Ecto neural progenitor cell (in vitro differentiated cells): ENCODE measurements around the gene NR1I3.
"Not testable (repeated sequence)": the region's sequence is repeated elsewhere in the genome, so short reads cannot be mapped to it uniquely, and the experiment has no call there.

Experiments
- DNase-seq: peaks from one replicate; pipeline ENCODE4 v3.0.0-alpha.2; 2018; ENCODE audit warnings: low spot score

NR1I3 gene

DNA sequence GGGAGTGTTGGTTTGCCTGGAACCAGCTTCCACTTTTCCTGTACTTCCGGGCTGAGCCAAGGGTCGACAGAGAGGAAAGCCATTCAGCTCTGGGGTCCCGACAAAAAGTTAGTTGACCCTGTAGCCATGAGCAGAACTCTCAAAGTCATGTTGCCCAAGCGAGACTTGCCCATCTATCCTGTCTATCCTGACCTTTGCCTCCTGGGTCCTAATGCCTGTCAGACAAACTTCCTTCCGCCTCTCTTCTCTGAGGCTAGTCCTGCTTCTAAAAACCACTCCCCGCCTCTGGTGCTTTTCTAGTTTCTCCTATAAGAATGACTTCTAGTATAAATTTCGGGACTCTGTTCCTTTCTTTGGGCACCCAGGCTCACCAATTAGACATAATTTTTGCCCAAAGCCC, 12.8 kb upstream of the NR1I3 start:
- no peak for DNase-seq

DNA sequence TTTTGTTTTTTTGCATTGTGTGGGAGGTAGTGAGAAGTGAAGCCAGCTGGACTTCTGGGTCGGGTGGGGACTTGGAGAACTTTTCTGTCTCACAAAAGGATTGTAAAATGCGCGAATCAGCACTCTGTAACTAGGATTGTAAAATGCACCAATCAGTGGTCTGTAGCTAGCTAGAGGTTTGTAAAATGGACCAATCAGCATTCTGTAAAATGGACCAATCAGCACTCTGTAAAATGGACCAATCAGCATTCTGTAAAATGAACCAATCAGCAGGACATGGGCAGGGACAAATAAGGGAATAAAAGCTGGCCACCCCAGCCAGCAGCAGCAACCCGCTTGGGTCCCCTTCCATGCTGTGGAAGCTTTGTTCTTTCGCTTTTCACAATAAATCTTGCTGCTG, 12.1 kb upstream of the NR1I3 start:
- DNase-seq: not testable (repeated sequence)

DNA sequence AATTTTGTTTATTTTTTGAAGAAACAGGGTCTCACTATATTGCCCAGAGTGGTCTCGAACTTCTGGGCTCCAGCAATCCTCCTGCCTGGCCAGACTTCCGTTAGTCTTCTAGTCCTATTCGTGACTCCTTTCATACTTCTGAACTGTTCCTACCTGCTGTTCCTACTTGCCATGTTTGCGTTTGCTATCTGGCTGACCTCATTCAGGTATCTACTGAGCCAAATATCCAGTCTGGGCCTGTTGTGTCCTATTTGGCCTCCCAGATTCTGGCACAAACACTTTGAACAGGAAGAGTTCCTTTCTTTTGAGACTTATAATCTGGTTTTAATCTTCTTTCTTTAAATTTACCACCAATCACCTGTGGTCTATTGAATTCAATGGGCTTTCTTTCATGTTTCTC, 6.9 kb upstream of the NR1I3 start:
- no peak for DNase-seq

DNA sequence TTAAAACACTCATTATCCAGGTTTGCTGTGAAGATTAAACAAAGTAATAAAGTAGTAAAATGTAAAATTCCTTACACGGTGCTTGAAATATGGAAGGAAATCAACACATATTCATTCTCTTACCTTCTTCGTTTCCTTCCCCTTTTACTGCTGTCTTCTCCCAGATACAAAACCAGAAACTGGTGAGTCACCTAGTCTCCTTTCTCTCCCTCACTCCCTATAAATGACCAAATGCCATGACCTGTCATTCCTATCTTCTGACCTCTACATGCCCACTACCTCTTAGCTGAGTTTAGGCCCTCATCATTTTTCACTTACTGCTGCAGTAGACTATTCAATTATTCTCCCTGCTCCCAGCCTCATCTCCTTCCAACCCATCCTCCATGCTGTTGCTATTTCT, 4.3 kb upstream of the NR1I3 start:
- no peak for DNase-seq

DNA sequence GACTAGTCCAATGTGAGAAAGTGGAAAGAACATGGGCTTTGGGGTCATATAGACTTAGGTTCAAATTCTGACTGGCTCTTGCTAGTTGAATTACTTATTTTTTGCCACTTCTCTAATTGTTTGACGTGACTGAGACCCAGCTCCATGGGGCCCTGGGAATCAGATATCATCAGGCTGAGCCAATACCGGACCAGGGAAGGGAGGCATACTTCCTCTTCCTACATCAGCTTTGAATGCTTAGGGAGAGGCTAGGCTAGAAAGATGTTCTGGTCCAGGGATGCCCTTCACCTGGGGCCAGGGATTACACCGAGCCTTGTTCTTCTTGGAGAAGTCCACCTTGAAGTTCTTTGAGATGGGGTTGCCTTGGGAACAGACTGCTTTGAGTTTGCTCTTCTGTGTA, 3.7 kb upstream of the NR1I3 start:
- no peak for DNase-seq

DNA sequence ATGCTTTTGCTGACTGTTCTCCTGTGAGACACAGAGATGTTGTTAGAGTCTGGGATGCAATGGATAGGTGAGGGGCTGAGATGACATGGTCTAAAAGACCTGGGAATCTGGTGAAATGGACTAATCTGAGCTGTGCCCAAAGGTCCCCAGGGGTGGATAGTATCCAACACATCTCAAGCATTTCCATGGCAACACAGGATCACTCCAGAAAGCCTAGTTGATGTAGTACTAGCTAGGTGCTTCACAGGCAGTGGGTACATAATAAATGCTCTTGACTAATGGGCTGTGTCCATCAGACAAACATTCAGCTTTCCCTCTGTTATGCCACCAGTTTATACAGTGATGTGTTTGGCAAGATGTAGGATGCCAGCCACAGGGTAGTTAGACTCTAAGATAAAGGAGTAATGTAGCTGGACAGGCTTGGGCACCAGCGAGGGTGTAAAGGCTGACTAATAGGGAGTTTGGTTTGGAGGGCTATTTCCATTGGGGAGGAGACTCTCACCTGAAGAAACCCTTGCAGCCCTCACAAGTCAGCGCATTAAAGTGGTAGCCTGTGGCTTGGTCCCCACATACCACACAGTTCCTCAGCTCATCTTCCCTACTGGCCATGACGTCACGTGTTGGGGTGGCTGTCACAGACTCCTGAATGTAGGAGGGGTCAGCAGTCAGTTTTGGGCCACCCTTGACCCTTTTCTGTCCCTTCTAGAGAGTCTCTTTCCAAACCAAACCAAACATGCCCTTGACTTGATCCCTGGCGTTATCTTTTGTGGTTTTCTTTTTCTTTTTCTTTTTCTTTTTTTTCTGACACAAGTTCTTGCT, 1.8 kb downstream of the NR1I3 start:
- DNase-seq: no peak

DNA sequence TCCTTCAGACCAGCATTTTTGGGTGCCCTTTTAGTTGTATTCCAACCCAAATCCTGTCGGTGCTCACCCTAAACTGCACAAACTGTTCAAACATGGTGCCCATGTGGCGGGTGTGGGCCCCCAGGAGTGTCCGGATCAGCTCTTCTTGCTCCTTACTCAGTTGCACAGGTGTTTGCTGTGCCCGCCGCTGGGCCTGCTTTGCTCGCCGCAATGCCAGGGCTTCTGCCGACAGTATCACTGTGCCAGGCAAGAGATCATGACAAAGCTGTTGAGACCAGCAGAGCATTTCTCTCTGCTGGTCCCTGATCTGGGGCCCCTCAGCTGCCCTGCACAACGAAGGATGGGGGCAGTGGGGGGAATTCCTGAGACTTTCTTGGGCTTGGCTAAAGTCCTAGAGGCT, 4.9 kb downstream of the NR1I3 start:
- no peak for DNase-seq

DNA sequence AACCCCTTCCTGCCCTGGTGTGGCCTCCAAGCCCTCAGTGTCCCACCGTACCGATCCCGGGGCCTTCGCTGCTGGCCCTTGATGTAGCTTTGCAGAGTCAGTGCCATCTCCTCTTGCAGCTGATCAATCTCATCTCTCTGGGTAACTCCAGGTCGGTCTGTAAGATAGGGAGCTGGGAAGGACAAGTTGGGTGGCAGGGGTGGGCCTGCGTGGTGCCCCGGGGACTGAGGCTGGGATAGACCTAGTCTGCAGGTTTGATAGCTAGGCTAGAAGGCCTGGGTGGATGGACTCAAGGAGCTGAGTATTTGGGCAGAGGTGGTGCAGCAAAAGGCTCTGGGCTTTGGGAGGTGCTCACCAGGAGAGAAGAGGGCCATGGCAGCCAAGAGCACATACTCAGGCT, 7.2 kb downstream of the NR1I3 start:
- no peak for DNase-seq

DNA sequence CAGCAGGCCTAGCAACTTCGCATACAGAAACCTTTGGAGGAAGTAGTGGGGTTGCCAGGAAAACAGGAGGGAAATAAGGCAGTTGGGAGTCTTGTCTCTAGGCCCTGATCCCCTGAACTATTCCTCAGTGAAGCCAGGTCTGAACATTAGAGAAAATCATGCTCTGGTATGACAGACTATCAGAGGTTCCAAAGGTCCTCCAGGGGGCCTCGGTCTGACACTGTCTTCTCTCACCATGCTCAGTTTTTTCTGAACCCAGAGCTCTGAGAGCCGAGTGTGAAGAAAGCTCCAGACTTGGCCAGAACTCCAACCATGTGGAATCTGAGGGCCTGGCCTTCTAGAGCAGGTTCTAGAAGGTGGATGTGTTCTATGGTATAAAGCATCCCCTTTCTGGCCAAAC, 8.1 kb downstream of the NR1I3 start:
- DNase-seq: no peak

DNA sequence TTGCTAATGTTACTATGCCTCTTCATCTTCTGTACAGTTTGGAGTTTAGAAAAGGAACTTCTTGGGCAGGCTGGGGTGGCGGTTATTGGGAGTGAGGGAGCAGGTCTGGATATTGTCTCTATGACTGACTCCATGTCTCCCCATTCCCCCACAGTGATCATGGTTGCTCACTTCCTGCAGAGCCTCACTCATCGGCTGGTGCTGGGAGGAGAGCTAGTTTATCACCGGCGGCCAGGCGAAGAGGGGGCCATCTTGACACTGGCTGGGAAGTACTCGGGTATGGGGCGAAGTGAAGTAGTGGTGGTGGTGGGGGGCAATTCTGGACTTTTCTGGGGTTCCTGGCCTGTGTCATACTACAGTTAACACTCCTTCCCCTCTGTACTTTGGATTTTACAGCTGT, 10.0 kb downstream of the NR1I3 start:
- DNase-seq: no peak

DNA sequence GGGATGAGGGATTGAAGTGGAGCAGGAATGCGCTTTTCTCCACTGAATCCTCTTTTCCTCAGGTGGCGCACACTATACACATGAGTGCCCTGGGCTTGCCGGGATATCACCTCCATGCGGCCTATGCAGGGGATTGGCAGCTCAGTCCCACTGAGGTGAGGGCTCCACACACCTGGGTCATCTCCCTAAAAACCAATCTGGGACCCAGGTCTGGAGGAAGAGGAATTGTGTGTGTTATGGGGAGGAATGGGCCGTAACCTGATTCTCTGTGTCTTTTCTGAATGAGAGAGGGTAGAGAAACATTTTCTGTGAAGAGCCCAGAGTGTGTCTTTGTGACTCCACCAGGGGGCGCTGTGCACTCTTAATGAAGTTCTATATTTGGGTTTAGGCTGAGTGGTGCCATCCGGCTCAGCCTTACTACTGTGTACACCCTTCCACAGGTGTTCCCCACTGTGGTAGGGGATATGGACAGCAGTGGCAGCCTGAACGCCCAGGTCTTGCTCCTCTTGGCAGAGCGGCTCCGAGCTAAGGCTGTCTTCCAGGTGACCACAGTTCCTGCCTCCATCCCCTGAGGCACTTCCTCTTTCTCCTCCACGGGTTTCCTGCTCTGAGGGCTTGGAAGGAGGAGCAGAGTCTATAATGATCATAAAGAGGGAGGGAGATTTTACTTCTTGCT, 10.7 kb downstream of the NR1I3 start:
- DNase-seq: peak; percentile 86

DNA sequence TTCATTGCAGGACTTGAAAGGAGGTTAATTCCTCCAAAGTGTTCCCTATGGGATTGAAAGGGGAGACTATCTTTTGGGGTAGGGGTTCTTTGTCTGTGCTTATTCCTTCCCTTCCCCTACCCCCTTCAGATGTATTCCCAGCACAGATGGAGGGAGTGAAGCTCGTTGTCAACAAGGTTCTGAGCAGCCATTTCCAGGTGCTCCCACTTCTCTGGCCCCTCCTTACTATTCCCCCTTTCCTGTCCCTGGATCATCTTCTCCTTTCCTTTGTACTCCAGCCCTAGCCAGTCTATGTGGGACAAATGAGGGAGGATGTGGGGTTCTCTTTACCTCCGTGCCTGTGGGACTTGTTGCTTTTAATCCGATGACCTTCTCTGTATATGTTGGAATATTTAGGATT, 11.2 kb downstream of the NR1I3 start:
- no peak for DNase-seq

DNA sequence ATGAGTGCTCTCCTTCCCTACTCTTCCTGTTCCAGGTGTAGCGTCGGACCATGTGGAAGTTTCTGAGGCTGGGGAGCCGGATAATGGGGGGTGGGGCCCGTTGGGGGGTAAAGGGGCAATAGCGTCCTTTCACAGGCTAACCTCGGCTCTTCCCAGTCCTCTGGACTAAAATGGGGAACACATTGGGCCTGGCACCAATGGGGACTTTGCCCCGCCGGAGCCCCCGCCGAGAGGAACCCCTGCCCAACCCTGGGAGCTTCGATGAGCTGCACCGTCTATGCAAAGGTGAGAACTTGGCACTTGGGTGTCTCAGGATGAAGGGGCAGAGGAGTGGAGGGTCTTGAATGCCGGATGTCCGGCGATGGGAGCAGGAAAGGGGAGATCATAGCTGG, 11.7 kb downstream of the NR1I3 start:
- peak; percentile 56 for DNase-seq

DNA sequence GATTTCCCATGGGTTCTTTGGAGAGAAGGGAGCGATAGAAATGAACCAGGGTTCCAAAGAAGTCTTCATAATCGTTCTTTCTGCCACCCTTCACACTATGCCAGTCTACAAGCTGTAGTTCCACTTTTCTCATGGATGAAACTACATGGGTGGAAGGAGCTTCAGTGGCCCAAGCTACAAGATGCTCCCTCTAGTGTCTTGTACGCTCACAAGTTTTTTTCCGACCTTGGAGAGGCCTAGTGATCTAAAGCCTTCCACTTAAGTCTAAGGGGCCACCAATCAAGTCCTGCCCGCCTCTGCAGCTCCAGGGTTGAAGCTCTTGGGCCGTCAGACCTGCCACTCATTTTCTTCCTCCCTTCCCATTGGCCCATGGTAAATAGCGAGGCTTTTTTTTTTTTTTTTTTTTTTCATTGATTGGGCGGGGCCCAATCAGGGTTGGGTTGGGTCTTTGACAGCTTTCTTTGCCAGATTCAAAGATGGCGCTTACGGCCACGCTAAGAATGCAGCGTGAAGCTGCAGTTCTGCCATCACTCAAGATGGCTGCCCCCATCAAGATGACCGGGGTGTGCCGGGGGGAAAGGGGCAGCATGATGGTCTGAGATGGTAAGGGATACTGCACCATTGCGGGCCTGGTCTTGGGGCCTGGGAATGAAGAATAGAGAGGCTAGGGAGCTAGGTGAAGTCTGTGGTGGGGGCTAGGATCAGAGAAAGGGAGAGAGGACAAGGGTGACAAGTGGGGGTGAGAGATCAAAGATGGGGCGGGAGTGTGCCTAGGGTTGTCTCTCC, 12.3 kb downstream of the NR1I3 start, which contains the start of gene TOMM40L:
Gene TOMM40L (plus strand): TSS at position 527 of the 786 bp plus-strand sequence. CDS start 430 bp downstream, outside the sequence.
- DNase-seq: peak; percentile 89

DNA sequence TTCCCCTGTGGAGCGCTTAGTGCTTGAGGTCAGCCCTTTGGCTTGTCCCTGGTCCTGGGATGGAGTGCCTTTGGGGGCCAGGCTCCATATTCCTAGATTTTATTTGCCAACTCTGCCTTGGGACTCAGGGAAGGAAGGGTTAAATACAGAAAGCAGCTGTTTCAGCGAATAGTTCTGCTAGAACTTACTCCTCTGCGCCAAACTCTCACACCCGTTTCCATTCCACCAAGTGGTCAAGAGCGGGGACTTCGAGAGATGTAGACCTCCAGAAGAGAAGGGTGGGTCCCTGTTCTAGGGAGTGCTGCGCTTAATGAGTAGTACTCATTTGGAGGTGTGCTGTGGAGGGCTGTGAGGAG, 12.8 kb downstream of the NR1I3 start:
- no peak for DNase-seq

DNA sequence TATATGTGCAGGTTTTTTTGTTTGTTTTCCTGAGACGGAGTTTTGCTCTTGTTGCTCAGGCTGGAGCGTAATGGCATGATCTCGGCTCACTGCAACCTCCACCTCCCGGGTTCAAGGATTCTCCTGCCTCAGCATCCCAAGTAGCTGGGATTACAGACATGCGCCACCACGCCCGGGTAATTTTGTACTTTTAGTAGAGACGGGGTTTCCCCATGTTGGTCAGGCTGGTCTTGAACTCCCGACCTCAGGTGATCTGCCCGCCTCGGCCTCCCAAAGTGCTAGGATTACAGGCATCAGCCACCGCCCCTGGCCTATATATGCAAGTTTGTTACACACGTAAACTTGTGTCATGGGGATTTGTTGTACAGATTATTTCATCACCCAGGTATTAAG, 13.3 kb downstream of the NR1I3 start:
- not testable (repeated sequence) for DNase-seq

DNA sequence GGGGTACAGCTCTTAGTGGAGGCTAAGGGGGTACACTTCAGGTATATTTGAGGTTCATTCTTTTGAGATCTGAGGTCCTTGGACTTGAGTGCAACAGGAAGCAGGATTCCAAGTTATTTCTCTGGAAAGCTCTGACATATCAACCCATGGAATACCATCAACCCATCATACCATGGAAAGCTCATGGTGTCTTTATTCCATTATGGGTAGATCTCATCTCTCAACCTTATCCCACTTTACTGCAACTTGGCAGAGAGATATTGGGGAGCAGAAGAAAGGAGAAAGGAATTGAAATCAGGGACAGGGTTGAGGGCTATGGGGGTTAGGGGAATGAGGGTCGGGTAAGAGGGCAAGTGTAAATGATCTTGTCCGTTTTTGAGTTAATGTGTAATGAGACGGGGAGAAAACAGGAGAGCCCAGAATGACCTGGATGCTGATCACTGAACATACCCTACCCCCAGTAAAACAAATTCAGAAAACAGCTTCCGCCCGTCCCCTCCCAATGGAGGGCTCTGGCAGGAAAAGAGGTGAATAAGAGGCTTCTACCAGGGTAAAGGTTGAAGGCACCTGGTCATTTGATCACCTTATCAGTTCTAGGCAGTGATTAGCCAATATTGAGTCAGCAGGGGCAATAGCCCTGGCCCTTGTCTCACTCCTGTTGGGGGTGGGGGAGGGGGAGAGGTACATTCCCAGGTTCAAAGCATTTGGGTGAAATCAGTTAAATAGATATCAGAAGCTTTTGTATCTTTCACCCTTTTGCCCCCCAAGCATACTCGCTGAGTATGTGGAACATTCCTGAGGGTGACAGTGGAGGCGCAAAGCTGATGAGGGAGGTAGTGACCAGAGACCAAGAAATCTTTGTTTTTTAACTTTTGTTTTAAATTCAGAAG, 14.0 kb downstream of the NR1I3 start:
- DNase-seq: no peak

DNA sequence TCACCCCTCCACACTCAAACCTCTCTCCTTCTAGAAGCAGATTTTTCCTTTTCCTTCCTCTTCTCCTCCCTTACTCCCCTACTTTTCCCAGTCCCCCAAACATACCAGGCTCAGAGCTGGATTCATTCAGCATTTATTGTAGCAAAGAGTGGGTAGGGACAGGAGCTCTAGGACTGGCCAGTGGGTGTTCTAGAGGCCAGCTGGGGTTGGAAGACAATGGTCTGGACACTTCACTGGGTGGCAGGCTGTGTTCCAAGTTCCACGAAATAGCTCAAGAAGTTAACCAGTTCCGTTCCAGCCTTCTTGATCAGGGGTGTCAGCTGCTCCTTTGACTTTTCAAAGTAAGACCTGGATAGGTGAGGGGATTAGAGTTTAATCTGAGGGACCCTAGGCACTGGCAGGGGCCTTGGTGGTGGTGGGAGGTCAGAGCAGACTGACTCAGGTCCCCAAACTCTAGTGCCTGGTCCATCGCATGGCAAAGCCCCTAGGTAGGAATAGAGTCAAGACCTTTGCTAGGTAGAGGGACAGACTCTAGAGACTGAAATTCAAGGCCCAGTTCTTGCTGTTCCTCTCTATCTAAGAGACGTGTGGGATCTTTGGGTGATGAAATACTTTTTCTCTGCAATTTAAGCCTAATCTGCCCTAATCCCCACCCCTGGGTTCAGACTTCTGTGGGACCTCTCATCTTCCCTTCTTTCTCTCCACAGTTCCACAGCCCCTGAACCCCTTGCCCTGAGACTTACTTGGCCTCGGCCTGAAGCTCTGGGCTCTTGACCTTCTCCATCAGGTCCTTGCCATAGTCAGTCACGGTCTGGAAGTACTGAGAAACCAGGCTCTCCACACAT, 15.6 kb downstream of the NR1I3 start:
- no peak for DNase-seq

DNA sequence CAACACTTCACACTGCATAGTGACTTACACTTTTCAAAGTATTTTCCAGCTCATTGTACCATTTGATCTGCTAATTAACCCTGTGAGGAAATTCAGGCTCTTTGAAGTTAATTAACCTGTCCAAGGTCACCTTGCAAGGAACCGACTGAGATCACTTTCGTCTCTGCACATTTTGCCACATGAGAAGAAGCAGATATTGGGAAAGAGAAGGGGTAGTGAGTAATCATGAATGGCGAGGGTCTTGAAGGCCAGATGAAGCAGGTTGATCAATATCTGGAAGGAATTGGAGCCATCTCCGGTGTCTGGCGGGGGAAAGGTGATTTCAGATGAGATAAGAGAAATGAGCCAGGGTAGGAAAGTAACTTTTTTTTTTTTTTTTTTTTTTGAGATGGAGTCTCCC, 18.0 kb downstream of the NR1I3 start:
- no peak for DNase-seq

DNA sequence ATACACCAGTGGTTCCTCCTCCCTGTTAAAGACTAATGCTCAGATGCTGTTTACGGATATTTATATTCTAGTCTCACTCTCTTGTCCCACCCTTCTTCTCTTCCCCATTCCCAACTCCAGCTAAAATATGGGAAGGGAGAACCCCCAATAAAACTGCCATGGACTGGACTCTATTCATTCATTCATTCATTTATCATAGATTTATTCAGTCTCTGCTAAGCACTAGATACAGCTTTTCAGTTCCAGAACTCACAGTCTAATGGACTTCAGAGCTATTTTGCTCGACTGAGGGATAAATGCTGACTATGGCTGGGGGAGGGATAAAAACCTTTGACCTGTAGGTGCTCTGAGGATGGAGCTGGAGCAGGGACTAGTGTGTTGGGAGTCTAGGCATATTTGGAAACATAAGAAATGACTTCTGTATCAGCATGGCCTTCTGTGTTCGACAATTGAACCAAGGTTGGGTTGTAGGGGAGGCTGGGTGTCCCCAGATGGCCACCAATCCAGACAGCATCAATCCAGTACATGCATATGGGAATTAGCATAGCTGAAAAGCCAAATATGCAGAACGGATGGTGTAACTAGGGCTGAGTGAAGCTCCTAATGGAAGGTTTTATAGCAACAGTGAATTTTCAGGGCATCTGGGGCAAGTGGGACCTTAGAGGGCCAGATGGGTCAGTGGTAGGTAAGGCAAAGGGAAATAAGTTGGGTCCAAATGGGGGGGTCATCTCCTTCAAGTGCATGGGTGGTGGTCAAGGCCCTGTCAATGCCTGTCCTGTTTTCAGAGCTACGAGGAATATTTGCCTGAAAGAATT, 18.7 kb downstream of the NR1I3 start:
- no peak for DNase-seq
